GM21360 (cell line): ENCODE data around the gene UBE2S.
A peak's percentile ranks its signal among the peaks of the same experiment; 100 is the strongest.

Experiments
- ATAC-seq: cut with Tn5 transposase; IDR thresholded peaks from one replicate; pipeline ENCODE4 v1.9.1; 2021; ENCODE audit warnings: mild to moderate bottlenecking, moderate library complexity; ENCODE audit not compliant: unreplicated experiment

The UBE2S gene

DNA sequence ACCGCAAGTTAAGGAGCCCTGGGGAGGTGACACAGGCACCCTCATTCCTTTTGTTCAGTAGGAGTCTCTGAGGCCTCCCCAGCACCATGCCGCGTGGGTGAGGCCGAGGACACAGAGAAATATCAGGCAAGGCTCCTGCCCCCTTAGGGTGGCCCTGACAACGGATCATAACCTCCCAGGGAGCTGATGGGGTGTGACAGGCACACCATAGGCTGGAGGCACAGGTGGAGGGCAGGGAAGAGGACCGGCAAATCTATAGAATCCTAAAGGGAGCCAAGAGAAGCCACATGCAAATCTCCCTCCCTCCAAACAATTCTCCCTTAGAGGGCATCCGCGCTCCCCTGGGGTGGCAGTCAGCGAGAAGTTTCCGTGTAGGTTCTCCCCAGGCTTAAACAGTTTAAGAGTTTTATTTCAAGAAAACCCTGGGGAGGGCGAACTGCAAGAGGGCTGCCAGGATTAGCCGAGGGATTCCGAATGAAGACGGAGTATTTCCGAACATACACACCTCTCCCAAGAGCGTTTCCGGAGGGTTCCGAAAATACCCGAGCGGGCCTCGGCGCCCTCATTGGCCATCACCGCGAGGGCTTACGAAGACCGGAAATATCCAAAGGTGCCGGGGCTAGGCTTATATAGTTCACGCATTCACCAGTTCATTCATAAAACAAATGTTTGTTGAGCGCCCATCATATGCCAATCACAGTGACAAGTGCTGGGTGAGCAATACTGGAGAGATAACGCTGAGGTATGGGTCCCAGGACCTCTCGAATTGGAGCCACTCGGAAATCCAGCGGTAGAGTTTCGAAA lies 22.5 kb downstream of the UBE2S start:
- ATAC-seq = peak; percentile 43

DNA sequence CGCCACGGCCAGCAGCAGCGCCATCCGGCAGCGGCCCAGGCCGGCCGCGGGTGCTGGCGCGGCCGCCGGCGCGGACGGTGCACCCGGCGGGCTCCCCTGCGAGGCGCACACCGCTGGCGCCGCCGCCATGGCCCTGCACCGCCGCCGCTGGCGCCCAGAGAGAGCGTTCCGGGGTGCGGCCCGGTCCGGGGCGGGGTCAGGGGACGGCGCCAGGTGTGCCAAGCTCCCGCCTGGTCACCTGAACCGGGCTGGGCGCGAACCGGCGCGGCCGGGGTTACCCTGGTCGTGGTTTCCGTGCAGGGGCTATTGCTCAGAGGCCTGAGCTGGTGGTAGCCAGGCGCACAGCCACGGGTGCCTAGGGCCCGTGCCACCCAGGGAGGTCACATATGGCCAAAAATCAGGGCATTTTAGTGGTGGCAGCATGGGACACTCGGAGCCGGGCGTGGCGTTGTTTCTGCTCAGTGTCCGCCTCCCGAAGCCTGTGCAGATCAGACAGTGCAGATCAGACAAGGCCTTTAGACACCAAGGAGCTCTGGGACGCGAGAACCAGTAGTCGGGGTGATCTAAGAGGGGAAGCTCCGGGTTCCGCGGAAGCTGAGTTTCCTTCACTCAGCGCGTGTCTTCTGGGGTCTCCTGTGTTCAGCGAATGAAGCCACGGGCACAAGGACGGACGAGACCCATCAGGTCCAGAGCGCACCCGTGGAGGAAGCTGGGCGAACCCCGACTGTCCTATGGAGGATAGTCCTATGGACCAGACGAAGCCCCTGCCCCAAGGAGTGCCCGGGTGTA lies 23.3 kb downstream of the UBE2S start, which contains the start of gene TMEM238:
Gene TMEM238, minus strand, starts transcription at position 162 of the 789 bp plus-strand sequence. Its CDS starts 33 bp downstream, at position 129.
- no peak for ATAC-seq

DNA sequence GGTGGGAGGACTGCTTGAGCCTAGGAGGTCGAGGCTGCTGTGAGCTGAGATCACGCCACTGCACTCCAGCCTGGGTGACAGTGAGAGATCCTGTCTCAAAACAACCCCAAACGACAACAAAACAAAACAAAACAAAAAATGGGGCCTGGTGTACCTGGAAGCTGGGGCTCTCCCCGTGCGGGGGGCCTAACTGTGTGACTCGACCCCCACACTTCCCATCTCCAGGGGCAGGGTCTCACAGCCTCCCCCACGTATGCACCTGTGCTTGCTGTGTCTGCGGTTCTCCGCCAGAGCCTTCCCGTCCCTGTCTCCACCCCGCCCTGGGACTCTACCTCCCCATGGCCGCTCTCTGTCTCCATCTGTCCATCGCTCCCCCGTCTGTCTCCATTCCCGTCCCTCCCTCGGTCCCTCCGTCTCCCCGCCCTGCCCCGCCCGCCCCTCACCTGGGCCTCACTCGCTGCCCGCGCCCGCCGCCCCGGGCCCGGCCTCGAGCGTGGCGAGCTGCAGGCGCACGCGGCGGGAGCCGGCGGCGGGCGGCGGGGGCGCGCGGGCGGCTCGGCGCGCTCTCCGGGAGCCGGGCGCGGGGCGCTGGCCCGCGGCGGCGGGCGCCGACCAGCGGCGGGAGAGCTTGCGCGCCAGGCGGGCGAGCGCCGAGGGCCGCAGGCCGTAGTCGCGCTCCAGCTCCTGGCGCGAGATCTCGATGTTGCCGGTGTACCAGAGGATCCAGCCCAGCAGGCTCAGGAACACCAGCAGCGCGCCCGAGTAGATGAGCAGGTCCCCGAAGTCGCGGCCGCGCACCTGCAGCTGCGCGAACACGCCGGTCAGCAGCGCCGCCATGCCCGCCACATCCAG lies 24.1 kb downstream of the UBE2S start:
- ATAC-seq = no peak

DNA sequence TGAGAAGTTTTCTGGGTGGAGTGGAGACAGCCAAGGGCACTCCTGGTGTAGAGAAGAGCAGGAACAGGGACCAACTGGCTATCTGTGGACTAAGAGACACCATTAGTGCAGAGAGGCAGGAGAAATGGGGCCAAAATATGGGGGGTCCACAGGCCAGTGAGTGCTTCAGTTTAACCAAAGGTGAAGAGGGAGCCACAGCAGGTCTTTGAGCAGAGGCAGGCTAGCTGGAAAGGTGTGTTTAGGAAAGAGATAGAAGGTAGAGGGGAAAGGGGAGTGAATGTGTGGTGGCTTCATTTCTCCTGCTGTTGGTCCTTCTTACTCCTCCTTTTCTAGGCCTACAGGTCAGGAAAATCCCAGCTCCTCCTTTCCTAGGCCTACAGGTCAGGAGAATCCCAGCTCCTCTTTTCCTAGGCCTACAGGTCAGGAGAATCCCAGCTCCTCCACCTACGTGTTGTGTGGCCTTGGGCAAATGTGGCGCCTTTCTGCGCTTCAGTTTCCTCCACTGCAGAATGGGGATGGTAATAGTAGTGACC lies 25.0 kb downstream of the UBE2S start:
- ATAC-seq = no peak

DNA sequence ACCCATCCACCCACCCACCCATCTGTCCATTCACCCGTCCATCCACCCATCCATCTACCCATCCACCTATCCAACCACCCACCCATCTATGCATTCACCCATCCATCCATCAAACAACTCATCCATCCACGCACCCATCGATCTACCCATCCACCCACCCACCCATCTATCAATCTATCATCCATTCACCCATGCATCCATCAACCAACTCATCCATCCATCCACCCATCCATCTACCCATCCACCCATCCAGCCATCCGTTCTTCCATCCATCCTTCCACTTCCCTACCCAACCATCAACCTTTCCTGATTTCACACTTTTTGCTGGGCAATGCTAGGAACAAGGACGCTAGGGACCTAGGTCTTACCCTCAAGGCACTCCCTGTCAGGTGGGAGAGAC lies 25.6 kb downstream of the UBE2S start:
- no peak for ATAC-seq

DNA sequence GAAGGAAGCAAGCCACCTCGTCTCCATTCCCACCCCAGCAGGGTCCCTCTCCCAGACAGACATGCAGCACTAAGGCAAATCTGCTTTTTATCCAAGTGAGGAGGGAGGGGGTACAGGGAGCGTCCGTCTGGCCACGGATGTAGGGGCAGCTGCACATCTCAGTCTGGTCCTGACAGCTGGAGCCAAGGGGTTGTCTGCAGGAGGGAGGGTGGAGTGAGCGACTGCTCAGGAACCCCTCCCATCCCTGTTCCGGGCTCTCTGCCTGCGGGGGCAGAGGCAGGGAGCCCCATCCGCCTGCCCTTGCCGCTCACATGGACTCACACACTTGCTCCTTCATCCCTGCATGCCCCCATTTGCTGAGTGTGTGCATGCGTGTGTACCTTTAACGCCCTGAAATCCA lies 28.4 kb downstream of the UBE2S start:
- ATAC-seq = no peak

DNA sequence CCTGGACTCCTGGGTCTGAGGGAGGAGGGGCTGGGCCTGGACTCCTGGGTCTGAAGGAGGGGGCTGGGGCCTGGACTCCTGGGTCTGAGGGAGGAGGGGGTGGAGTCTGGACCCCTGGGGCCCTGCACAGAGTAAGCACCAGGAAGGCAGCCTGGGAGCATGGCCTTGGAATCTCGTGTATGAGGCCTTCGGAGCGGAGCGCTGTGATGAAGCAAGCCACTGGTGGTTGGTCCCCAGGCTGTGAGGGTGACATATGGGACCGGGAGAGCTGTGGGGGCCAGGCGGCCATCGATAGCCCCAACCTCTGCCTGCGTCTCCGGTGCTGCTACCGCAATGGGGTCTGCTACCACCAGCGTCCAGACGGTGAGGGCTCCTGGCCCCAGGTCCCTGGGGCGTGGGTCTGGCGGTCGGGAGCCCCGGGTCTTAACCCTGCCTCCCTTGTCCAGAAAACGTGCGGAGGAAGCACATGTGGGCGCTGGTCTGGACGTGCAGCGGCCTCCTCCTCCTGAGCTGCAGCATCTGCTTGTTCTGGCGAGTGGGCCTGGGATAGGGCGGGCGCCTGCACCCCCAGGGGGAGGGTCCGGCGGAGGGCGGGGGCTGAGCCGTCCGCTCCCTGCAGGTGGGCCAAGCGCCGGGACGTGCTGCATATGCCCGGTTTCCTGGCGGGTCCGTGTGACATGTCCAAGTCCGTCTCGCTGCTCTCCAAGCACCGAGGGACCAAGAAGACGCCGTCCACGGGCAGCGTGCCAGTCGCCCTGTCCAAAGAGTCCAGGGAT lies 30.0 kb downstream of the UBE2S start:
- no peak for ATAC-seq

DNA sequence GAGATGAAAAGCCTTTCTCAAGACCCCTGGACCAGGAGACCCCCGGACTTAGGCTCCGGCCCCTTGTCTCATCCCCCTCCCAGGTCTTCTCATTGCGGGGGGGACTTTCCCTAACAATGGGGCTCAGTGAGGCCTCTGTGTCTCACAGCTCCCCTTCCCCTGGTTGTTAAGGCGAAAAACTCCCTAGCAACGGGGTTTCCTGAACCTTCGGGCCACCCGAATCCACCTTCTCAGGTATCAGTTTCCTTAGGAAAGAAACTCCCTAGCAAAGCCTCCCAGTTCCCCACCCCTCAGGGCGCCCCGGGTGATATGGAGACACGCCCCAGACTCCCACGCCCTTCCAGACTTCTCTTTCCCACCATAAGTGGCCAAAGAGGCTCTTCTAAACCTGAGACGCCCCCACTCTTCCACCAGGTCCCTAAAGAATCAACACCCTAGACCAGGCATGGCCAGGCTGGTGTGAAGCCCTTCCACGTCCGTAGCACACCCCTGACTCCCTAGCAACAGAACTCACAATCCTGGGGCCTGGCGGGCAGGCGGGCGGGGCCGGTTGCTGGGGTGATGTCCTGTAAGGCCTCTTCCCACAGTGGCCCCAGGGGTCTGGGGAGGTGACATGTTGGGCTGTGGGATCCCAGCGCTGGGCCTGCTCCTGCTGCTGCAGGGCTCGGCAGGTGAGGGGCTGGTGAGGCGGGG lies 31.2 kb downstream of the UBE2S start, which contains the start of gene TMEM190:
Gene TMEM190, plus strand, starts transcription at position 586 of the 693 bp plus-strand sequence. Its CDS starts 28 bp downstream, at position 614.
- no peak for ATAC-seq

DNA sequence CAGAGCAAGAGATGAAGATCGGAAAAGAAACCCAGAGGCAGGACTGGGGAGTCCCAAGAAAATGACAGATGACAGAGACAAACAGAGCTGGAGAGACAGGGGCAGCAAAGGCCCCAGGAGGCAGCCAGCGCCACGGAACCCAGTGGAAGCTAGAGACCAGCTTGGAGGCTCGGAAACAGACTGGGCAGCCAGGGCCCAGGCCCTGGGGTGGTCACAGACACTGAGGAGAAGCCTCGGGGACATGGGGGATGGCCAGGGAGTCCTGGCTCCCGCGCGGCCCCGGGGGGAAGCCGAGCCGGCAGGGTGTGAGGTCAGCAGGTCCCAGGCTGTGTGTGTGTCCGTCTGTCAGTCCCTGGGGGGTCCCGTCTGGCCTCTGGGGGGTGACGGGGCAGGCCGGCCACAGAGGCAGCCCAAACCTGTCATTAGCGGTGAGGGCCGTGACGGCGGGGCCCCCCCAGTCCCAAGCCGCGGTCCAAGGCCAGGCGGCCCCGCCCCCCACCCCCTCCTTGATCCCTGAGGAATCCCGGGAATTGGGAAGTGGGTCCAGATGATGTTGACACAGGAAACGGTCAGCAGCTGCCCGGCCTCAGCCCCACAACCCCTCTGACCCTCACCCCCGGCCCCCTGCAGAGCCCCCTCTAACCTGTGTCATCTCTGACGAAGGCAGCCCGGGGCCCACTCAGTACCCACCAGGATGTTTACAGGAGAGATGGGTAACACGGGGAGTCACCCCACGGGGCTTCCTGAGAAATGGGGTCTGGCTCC lies 33.4 kb downstream of the UBE2S start:
- no peak for ATAC-seq

DNA sequence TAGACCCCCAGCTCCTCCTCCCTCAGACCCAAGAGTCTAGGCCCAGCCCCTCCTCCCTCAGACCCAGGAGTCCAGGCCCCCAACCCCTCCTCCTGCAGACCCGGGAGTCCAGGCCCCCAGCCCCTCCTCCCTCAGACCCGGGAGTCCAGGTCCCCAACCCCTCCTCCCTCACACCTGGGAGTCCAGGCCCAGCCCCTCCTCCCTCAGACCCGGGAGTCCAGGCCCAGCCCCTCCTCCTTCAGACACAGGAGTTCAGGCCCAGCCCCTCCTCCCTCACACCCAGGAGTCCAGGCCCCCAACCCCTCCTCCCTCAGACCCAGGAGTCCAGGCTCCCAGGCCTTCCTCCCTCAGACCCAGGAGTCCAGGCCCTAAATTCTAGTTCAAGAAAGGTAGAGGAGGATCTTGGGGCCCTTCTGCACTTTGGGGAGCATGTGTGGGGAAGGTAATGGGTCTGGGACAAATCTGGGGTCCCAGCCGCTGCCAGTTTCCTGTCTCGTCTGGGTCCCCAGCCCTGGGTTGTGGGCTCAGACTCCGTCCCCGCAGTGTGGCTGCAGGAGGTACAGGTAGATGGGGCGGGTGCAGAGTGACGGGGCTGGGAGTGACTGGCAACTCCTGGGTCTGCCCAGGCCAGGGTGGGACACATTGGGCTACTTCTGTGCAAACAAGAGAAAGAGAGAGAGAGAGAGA lies 34.1 kb downstream of the UBE2S start:
- no peak for ATAC-seq

DNA sequence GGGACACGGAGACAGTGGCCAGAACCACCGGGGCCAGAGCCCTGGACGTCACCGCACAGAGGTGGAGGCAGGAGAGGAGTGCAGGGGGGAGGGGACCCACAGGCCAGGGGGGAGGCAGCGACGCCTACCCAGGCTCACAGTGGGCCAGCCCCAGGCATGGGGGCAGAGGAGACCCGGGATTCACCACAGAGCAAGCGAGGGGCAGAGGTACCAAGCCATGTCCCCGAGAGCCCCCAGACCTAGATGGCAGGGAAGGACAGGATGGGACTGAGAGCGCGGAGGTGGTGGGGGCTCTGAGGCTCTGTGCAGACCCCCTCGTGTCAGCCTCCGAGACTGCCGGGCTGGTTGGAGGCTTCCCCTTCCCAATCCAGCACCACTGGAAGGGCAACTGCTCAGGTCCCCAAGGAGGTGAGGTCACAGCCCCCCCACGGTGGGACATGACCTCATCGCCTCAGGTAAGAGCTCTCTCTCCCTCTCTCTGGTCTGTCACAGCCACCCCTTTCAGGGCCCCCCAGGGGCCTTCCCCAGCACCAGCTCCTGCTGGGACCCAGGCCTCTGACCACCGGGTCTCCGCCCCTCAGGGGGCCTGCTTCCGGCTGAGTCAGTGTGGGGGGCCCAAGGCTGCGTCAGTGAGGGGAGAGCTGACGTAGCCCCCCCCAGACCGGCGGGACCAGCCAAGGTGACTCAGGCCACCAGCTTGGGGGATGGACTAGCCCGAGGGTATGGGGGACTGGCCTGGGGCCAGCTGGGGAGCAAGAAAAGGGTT lies 35.1 kb downstream of the UBE2S start:
- no peak for ATAC-seq

DNA sequence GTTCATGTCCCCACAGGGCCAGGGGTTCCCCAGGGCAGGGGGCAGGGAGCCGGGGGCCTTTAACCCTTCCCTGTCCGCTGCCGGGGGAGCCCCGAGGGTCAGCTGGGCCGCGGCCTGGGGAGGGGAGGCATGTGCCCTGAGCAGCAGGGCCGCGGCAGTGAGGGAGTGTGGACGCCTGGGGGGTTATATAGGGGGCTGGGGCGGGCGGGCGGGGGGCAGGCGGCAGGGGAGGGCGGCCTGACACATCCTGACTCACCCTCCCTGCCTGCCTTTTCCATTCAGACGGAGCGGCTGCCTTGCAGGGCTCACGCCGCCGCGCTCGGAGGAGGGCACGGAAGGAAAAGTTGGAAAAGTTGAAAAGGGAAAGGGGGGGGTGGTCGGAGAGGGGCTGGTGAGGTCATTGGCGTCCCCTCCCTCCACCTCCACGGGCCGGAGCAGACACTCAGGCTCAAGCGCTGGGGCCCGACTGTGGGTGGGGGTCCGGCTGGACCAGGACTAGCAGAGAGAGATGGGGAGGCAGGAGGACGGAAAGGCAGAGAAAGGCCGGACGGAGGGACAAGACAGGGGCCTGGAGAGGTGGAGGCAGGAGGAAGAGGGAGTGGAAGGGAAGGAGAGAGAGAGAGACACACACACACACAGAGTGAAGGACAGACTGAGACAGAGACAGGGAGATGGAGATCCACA lies 37.1 kb downstream of the UBE2S start, which contains the start of gene IL11:
Gene IL11, minus strand, starts transcription at position 159 of the 684 bp plus-strand sequence. Its CDS starts 153 bp downstream, at position 6.
- no peak for ATAC-seq

DNA sequence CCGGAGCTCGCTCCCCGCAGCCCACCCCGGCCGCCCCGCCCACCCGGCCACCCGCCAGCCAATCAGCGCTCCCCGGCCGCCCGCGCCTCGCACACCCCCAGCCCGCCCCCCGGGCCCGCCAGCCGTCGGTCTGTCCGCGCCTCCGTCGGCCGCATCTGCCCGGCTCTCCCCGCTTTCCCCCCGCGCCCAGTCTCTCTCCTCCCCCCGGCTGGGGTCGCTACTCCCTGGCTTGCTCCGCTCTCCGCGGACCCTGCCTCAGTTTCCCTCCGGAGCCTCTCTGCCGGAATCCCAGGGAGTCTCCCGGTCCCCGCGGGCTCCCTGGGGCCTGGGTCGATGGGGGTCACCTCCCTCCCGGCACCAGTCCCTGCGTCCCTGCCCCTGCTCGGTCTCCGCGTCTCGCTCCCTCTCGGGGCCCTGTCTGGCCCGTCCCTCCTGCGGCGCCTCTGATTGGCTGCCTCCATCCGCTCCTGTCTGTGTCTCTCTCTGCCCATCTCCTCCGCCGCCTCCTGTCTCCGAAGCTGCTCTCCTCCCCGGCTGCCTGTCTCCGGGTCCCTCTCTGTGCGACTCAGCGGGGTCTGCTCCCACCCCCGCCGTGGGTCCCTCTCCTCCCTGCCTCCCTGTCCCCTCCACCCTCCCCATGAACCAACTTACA lies 37.8 kb downstream of the UBE2S start:
- no peak for ATAC-seq

DNA sequence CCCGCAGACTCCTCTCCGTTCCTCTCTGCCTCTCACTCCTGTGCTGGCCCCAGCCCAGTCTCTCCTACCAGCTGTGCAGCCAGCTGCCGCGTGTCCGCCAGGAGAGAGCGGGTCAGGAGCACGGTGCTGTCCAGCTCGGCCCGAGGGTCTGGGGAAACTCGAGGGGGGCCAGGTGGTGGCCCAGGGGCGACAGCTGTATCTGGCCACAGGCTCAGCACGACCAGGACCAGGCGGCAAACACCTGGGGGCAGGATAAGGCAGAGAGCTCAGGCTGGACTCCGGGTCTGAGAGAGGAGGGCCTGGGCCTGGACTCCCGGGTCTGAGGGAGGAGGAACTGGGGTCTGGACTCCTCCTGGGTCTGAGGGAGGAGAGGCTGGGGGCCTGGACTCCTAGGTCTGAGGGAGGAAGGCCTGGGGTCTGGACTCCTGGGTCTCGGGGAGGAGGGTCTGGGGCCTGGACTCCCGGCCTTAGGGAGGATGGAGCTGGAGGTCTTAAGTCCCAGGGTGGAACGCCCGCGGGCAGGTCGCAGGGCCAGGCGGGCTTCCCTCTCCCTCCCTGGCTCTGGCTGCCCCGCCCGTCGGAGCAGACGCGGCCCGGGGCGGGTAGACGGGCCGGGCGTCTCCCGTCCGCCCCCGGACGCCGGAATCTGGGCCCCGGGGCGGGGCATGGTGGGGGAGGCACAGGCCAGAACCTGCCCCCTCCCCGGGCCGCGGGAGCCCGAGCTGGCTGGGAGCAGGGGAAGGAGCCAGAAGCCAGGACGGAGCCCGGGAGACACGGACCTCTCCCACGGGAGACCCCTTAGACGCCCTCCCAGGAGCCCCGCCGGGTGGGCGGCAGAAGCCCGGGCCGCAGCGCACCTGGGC lies 38.7 kb downstream of the UBE2S start:
- no peak for ATAC-seq

DNA sequence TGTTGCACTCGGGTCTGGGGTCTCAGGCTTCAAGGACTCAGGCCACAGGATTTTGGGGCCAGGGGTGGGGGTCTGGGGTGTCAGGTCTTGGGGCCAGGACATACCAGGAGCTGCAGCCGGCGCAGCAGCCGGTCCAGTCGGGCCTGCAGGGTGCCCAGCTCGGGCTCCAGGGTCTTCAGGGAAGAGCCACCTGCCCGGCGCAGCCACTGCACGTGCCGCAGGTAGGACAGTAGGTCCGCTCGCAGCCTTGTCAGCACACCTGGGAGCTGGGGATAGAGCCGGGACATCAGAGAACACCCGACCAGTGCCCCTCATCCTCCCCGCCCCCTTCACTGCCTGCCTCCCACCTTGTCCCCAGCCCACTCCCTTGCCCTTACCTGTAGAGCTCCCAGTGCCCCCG lies 39.5 kb downstream of the UBE2S start:
- no peak for ATAC-seq
